ENCODE results near the gene PALD1.

The PALD1 gene

DNA sequence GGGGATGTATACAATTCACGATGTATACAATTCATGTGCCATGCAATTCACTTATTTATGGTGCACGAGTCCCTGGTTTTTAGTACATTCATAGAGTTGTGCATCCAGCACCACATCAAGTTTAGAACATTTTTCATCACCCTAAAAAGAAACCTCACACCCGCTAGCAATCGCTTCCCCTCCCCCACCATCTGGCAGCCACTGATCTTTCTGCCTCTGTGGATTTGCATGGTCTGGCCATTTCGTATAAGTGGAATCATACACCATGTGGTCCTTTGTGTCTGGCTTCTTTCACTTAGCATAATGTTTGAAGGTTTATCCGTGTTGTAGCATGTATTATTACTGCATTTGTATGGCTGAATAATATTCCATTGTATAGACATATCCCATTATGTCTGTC lies 71.9 kb downstream of the PALD1 start:
- no peaks in the 10 kb centered on the region for H3K4me1 ChIP-seq (ENCODE audit: control insufficient read depth, insufficient read depth, low read length)
- H3K36me3 ChIP-seq (ENCODE audit: control insufficient read depth, insufficient read depth, low read length), result no peaks in the 10 kb centered on the region
- no peak overlapping the region for H3K4me3 ChIP-seq (ENCODE audit: low read length)
- H3K27me3 ChIP-seq (ENCODE audit: control insufficient read depth, insufficient read depth, low read length), result no peaks in the 10 kb centered on the region
- no peak overlapping the region for H3K9ac ChIP-seq (ENCODE audit: low read length)
- no peak overlapping the region for H3K27ac ChIP-seq (ENCODE audit: low read depth, low read length)

DNA sequence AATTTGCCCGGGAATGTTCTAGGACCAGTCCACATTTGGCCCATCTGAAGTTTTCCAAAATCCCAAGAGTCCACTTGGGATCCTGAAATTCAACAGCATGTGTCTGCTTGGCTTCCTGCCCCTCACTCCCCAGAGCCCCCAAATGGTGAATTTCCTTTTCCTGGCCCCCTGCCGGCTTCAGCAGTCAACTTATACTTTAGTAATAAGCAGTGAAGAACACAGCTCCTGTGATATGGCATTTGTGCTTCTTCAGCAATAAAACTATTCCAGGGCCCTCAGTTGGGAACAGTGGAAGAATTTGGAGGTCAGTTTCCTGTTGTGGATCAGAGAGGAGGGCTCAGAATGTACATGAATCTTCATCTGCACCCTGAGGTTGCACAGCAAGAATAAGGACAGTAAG lies 72.9 kb downstream of the PALD1 start:
- Histone ChIP-seq H3K27me3 (ENCODE audit: control insufficient read depth, insufficient read depth, low read length) (no peaks in the 10 kb centered on the region), H3K36me3 (ENCODE audit: control insufficient read depth, insufficient read depth, low read length) (no peaks in the 10 kb centered on the region), H3K4me1 (ENCODE audit: control insufficient read depth, insufficient read depth, low read length) (no peaks in the 10 kb centered on the region), H3K27ac (ENCODE audit: low read depth, low read length) (no peak overlapping the region), H3K4me3 (ENCODE audit: low read length) (no peak overlapping the region), H3K9ac (ENCODE audit: low read length) (no peak overlapping the region)

DNA sequence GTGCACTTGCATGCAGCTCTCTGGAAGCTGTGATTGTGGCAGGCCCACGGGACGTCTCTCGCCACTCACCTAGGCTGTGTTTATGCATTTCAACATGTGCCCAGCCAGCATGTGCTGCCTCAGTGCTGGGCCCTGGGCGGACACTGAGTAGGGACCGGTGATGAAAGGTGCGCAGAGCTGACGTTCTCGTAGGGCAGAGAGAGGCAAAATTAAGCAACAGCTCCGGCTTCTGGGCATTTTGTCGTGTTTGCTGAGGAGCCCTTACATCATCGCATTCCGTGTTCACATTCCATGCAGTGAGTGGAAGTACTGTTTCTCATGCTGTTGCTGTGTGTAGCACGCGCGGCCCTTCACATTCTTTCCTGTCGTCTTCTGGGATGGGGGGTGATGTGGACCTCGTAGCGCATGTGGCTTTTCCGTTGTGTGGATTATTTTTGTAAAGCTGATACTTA lies 73.4 kb downstream of the PALD1 start:
- H3K27ac ChIP-seq (ENCODE audit: low read depth, low read length), result no peak overlapping the region

DNA sequence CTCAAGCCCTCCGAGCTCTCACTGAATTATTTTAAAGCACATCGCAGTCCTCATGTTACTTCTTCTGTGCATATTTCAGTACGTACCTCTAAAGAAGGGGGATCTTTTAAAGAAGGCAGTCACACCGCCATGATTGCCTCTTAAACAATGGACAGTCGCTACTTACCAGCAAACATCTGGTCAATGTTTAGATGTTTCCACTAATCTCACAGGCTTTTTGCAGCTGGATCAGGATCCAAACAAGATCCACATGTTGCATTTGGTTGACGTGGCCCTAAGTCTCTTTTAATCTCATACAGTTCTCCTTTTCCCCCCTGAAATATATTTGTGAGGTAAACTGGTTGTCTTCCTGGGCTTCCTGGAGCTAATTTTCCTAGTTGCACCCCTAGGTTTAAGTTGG lies 74.0 kb downstream of the PALD1 start:
- Histone ChIP-seq H3K27ac (ENCODE audit: low read depth, low read length) (no peak overlapping the region), H3K4me3 (ENCODE audit: low read length) (no peak overlapping the region)

More for the DNA sequence above, 73.4 kb downstream of the PALD1 start:
- Histone ChIP-seq H3K9ac (ENCODE audit: low read length) (no peak overlapping the region), H3K36me3 (ENCODE audit: control insufficient read depth, insufficient read depth, low read length) (no peaks in the 10 kb centered on the region), H3K4me3 (ENCODE audit: low read length) (no peak overlapping the region), H3K4me1 (ENCODE audit: control insufficient read depth, insufficient read depth, low read length) (no peaks in the 10 kb centered on the region), H3K27me3 (ENCODE audit: control insufficient read depth, insufficient read depth, low read length) (no peaks in the 10 kb centered on the region)

DNA sequence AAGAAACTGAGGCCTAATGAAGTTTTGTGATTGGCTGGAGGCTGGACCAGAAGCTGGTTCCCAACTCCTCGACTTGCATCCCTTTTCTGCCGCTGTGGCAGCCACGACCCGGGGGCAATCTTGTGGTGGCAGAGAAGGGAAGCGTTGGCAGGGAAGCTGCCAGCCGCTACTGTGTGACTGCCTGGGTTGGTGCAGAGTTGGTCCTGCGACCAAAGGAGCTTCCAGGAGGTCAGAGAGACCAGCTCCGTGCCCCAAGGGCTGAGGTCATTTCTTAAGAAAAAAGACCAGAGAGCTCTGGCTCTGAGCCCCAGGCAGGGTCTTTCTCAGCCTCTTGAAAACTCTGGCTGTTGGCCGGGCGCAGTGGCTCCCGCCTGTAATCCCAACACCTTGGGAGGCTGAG lies 76.8 kb downstream of the PALD1 start:
- Histone ChIP-seq H3K4me3 (ENCODE audit: low read length) (no peak overlapping the region), H3K36me3 (ENCODE audit: control insufficient read depth, insufficient read depth, low read length) (no peaks in the 10 kb centered on the region)

More for the DNA sequence above, 74.0 kb downstream of the PALD1 start:
- H3K4me1 ChIP-seq (ENCODE audit: control insufficient read depth, insufficient read depth, low read length), result no peaks in the 10 kb centered on the region
- no peak overlapping the region for H3K9ac ChIP-seq (ENCODE audit: low read length)
- H3K36me3 ChIP-seq (ENCODE audit: control insufficient read depth, insufficient read depth, low read length), result no peaks in the 10 kb centered on the region
- H3K27me3 ChIP-seq (ENCODE audit: control insufficient read depth, insufficient read depth, low read length), result no peaks in the 10 kb centered on the region

DNA sequence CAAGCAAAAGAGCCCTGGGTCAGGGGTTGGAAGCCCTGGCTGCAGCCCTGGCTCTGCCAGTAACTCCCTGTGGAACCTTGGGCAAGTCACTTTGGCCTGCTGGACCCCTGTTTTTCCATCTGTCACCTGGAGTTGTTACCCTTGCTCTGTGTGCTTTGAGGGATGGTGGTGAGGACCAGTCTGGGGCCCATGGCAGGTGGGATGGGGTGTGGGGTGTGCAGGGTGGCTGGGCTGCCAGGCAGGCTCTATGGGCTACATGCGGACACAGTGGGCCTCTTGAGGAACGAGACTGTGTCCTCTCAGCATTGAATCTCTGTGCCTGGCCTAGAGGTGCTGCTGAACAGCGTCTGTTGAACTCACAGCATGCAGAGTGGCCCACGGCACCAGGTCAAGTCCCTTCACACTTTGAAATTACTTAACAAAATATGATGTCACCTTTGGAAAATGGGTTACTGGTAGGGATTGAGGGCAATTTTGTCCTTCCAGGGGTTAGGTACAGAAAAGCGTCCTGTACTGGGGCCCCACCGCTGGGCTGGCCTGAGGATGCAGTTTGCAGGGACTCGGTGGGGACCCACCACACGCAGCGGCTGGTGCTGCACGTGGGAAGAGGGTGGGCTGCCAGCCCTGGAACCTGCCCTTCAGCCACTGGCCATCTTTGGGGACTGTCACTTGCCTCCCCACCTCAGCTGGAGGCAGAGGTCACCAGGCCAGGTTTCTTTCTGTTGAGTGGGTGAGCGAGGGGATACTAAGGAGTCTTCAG lies 78.7 kb downstream of the PALD1 start:
- no peak overlapping the region for H3K4me3 ChIP-seq (ENCODE audit: low read length)
- H3K27ac ChIP-seq (ENCODE audit: low read depth, low read length), result no peak overlapping the region
- H3K36me3 ChIP-seq (ENCODE audit: control insufficient read depth, insufficient read depth, low read length), result no peaks in the 10 kb centered on the region
- no peaks in the 10 kb centered on the region for H3K27me3 ChIP-seq (ENCODE audit: control insufficient read depth, insufficient read depth, low read length)
- H3K4me1 ChIP-seq (ENCODE audit: control insufficient read depth, insufficient read depth, low read length), result peaks cover 2% of the 10 kb centered on the region
- no peak overlapping the region for H3K9ac ChIP-seq (ENCODE audit: low read length)

More for the DNA sequence above, 76.8 kb downstream of the PALD1 start:
- Histone ChIP-seq H3K4me1 (ENCODE audit: control insufficient read depth, insufficient read depth, low read length) (peaks cover 2% of the 10 kb centered on the region), H3K9ac (ENCODE audit: low read length) (no peak overlapping the region), H3K27ac (ENCODE audit: low read depth, low read length) (no peak overlapping the region), H3K27me3 (ENCODE audit: control insufficient read depth, insufficient read depth, low read length) (no peaks in the 10 kb centered on the region)

DNA sequence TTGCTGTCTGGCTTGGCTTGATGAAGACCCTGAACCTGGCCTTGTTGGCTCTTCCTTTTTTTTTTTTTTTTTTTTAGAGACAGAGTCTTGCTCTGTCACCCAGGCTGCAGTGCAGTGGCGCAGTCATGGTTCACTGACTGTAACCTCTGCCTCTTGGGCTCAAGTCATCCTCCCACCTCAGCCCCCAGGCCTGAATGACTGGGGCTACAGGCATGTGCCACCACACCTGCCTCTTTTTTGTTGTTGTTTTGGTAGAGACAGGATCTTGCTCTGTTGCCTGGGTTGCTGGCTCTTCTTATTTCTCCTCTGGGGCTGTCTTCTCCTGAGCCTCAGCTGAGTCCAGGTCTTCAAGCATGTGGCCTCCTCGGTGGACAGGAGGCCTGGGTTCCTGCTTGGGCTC lies 79.3 kb downstream of the PALD1 start:
- no peak overlapping the region for H3K9ac ChIP-seq (ENCODE audit: low read length)
- no peak overlapping the region for H3K4me3 ChIP-seq (ENCODE audit: low read length)
- no peaks in the 10 kb centered on the region for H3K36me3 ChIP-seq (ENCODE audit: control insufficient read depth, insufficient read depth, low read length)
- no peaks in the 10 kb centered on the region for H3K27me3 ChIP-seq (ENCODE audit: control insufficient read depth, insufficient read depth, low read length)
- peaks cover 2% of the 10 kb centered on the region for H3K4me1 ChIP-seq (ENCODE audit: control insufficient read depth, insufficient read depth, low read length)
- H3K27ac ChIP-seq (ENCODE audit: low read depth, low read length), result no peak overlapping the region

DNA sequence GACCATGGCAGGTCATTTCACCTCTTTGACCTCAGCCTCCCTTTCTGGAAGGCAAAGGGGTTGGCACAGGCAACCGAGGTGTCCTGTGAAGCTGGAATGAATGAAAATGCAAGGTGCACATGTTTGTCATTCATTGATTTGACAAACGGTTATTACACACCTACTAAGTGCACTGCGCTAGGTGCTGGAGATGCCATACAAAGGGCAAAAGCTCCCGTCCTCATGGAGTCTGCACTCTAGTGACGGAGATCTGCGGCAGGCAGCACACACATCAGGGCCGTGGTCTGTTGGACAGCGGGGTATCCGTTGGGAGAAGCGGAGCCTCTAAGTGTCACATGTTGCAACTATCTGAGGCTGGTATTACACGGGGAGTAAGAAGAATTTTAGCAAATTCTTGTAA lies 79.7 kb downstream of the PALD1 start:
- Histone ChIP-seq H3K27ac (ENCODE audit: low read depth, low read length) (no peak overlapping the region), H3K36me3 (ENCODE audit: control insufficient read depth, insufficient read depth, low read length) (no peaks in the 10 kb centered on the region), H3K9ac (ENCODE audit: low read length) (no peak overlapping the region), H3K4me1 (ENCODE audit: control insufficient read depth, insufficient read depth, low read length) (peaks cover 2% of the 10 kb centered on the region), H3K4me3 (ENCODE audit: low read length) (no peak overlapping the region), H3K27me3 (ENCODE audit: control insufficient read depth, insufficient read depth, low read length) (no peaks in the 10 kb centered on the region)

DNA sequence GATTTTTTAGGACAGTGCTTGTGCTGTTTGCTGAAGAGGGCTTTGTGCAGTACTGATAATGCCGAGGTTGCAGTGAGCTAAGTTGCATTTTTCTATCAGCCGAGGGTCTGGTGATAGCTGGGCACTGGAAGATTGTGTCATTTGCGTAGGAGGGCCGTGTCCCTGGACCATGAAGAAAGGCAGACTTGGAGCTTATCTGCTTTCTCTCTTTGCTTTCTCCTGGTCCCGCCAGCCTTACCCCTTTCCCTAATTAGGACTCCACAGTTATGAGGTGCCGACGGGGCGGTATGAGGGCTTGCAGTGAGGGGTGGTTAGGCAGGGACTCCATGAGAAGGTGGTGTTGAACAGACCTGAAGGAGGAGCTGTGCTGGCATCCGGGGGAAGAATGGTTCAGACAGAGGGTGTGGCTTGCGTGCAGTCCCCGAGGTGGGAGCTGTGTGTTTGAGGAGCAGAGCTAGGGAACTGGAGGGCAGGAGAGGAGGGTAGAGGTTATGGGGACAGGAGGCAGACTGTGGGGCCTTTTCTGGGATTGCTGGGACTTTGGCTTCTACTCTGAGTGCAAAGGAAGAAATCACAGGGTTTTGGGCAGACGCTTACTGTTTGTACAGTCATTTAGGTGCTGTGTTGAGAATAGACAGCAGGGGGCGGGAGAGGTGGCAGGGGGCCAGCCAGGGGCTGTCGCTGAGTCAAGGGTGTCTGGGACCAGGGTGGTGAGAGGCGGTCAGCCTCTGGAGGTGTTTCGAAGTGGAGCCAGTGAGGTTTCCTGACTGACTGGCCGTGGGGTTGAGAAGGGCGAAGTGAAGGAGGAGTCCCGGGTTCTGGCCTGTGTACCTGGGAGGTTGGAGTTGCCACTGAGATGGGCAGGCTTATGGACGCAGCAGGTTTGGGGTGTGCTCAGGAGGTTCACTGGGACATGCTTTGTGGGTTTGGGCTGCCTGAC lies 80.6 kb downstream of the PALD1 start:
- Histone ChIP-seq H3K4me1 (ENCODE audit: control insufficient read depth, insufficient read depth, low read length) (peaks cover 2% of the 10 kb centered on the region), H3K4me3 (ENCODE audit: low read length) (peak overlapping the region; percentile 37), H3K36me3 (ENCODE audit: control insufficient read depth, insufficient read depth, low read length) (no peaks in the 10 kb centered on the region), H3K27me3 (ENCODE audit: control insufficient read depth, insufficient read depth, low read length) (no peaks in the 10 kb centered on the region), H3K27ac (ENCODE audit: low read depth, low read length) (no peak overlapping the region), H3K9ac (ENCODE audit: low read length) (no peak overlapping the region)

DNA sequence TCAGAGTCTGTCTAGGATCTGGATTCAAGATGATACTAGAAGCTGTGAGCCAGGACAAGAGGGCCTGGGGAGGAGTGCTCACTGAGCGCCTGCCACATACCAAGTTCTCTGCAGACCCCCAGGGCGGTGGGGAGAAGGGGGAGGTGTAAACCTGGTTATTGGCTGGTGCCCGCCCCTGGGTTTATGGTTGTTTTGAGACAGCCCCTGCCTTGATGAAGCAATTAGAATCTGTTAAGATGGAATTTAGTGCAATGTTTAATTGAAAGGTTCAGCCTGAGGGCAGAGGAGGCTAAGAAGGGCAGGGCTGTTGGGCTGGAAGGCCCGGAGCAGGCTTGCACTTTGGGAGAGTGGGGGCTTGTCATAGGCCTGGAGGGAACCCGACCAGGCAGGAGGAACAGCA lies 81.3 kb downstream of the PALD1 start:
- H3K9ac ChIP-seq (ENCODE audit: low read length), result no peak overlapping the region
- no peaks in the 10 kb centered on the region for H3K36me3 ChIP-seq (ENCODE audit: control insufficient read depth, insufficient read depth, low read length)
- H3K27ac ChIP-seq (ENCODE audit: low read depth, low read length), result no peak overlapping the region
- peaks cover 2% of the 10 kb centered on the region for H3K4me1 ChIP-seq (ENCODE audit: control insufficient read depth, insufficient read depth, low read length)
- no peak overlapping the region for H3K4me3 ChIP-seq (ENCODE audit: low read length)
- H3K27me3 ChIP-seq (ENCODE audit: control insufficient read depth, insufficient read depth, low read length), result no peaks in the 10 kb centered on the region

DNA sequence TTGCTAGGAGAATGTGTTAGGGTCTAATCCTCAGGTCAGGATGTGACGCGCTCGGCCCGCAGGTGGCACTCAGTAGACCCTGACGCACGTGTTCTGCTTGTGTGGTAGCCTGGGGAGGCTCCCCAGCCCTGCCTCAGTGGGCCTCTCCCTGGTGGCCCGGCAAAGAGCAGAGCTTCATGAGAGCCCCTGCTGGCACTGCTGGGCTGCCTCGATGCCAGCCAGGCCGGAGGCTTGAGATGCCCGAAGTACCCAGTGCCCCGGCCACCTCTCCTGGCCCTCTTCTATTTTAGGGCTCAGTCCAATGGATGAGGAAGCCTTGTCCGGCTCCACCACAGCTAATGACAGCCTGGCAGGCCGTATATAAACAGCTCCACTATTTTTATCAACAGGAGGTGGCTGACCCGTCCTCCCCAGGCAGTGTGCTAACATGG lies 82.0 kb downstream of the PALD1 start:
- H3K4me1 ChIP-seq (ENCODE audit: control insufficient read depth, insufficient read depth, low read length), result peaks cover 2% of the 10 kb centered on the region
- H3K36me3 ChIP-seq (ENCODE audit: control insufficient read depth, insufficient read depth, low read length), result no peaks in the 10 kb centered on the region
- H3K4me3 ChIP-seq (ENCODE audit: low read length), result no peak overlapping the region
- no peak overlapping the region for H3K9ac ChIP-seq (ENCODE audit: low read length)
- H3K27me3 ChIP-seq (ENCODE audit: control insufficient read depth, insufficient read depth, low read length), result no peaks in the 10 kb centered on the region
- no peak overlapping the region for H3K27ac ChIP-seq (ENCODE audit: low read depth, low read length)

DNA sequence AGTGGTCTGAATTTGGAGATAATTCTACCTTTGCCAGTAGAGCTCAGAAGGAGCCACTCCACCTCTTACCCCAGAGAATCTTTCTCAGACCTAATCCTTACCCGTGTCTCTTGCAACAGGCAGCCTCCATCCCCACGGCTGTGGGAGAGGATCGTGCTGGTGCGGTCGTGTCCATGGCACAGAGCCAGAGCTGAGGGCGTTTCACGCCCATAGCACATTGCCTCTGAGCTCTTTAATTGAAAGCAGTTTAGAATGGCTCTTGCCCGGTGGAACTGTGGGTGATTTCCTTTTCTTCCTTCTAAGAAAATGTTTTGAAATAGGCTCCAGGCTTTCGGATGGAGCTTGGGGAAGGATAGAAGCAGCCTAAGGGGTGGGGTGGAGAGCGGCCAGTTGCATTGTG lies 82.5 kb downstream of the PALD1 start:
- no peak overlapping the region for H3K4me3 ChIP-seq (ENCODE audit: low read length)
- no peaks in the 10 kb centered on the region for H3K36me3 ChIP-seq (ENCODE audit: control insufficient read depth, insufficient read depth, low read length)
- H3K27ac ChIP-seq (ENCODE audit: low read depth, low read length), result no peak overlapping the region
- H3K4me1 ChIP-seq (ENCODE audit: control insufficient read depth, insufficient read depth, low read length), result peaks cover 2% of the 10 kb centered on the region
- H3K27me3 ChIP-seq (ENCODE audit: control insufficient read depth, insufficient read depth, low read length), result no peaks in the 10 kb centered on the region
- H3K9ac ChIP-seq (ENCODE audit: low read length), result no peak overlapping the region

Measured in rectal smooth muscle tissue (tissue), 1 donor.